ENCODE results near the gene ZNF618. TPM values are rescaled to one million over a fixed set of nuclear protein-coding genes. Genes with fewer than 3 reads are reported as not detected.

The ZNF618 gene, protein sequence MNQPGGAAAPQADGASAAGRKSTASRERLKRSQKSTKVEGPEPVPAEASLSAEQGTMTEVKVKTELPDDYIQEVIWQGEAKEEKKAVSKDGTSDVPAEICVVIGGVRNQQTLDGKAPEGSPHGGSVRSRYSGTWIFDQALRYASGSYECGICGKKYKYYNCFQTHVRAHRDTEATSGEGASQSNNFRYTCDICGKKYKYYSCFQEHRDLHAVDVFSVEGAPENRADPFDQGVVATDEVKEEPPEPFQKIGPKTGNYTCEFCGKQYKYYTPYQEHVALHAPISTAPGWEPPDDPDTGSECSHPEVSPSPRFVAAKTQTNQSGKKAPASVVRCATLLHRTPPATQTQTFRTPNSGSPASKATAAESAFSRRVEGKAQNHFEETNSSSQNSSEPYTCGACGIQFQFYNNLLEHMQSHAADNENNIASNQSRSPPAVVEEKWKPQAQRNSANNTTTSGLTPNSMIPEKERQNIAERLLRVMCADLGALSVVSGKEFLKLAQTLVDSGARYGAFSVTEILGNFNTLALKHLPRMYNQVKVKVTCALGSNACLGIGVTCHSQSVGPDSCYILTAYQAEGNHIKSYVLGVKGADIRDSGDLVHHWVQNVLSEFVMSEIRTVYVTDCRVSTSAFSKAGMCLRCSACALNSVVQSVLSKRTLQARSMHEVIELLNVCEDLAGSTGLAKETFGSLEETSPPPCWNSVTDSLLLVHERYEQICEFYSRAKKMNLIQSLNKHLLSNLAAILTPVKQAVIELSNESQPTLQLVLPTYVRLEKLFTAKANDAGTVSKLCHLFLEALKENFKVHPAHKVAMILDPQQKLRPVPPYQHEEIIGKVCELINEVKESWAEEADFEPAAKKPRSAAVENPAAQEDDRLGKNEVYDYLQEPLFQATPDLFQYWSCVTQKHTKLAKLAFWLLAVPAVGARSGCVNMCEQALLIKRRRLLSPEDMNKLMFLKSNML
- 11.6 and 14.4 TPM in 2 replicates for total RNA-seq

GRCh38 chr9:113876151-113876992 is at the start of gene ZNF618:
ZNF618 (plus strand) TSS chr9:113876309; CDS start chr9:113876381, 72 bp downstream.

GRCh38 chr9:114078021-114078780 is 202.1 kb downstream of the ZNF618 start, which contains the start of gene AMBP:
AMBP (minus strand) TSS chr9:114078300; CDS start chr9:114078209, 91 bp downstream.

DNA sequence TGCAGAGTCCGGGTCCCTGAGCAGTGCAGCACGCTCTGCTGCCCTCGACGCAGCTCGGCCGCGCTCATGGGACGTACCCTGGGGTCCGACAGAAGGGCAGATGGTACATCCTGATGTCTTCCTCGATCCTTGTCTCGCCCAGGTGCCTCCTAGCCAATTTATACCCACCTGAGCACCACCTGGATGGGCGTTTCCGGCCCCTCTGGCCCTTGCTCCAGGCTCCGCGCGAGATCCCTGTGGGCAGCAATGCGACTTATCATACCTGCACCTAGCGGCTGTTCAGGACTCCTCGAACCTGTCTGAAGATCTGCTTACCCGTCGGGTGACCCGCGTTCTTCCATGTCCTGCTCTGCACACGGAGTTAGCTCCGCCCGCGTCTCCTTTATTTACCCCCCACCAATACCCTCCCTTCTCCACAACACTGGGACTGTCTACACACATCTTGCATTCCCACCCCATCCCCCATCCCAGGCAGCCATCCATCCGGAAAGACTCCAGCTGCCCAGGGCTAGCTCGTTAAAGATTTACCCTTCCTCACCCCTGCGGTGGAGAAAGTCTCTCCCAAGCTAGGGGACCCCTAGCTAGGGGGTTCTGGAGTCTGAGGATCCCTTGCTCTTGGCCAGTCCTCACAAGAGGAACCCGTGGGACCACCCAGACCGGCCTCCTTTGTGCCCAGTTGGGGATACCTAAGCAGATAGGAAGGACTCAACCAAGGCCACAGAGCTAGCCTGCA is 223.0 kb downstream of the ZNF618 start, which contains the start of gene KIF12:
TSS of gene KIF12 (minus strand) at position 357 of the 733 bp plus-strand sequence. CDS start at position 341, 16 bp downstream.

Other genes starting within 250 kb of the ZNF618 start
- gene AMBP, start 202.0 kb downstream of the ZNF618 start, total RNA-seq, result 0.12 and 0.53 TPM in 2 replicates
- gene KIF12, start 223.0 kb downstream of the ZNF618 start, total RNA-seq, result not detected in 2 replicates

Data from aortic smooth muscle cell (primary cell).